Heart right ventricle (tissue), 16 donors: ENCODE results near the gene MXD1. TPM values are rescaled to one million over a fixed set of nuclear protein-coding genes. Genes with fewer than 3 reads are reported as not detected.

ENCODE experiments used
- ATAC-seq, 8 donors: fragments of 200-7000 bp; cut with Tn5 transposase; one replicate each; pipeline ENCODE4 v1.9.1; 2020; ENCODE audit warnings: mild to moderate bottlenecking in 8 of 8, moderate library complexity in 8 of 8, moderate number of reproducible peaks in 1 of 8
- DNase-seq, 2 donors: peaks; one replicate each; pipeline ENCODE4 v3.0.0-alpha.2; 2020
- H3K27ac ChIP-seq, 10 donors: fragments of 200-600 bp; sonication (generic) in 2 of 10; one replicate each; pipeline versions ENCODE4 v1.5.0 to v1.8.0; 2020 to 2022; ENCODE audit warnings: mild to moderate bottlenecking in 3 of 10
- H3K27me3 ChIP-seq, 7 donors: fragments of 200-600 bp; one replicate each; pipeline ENCODE4 v1.8.0; 2021 to 2022; ENCODE audit warnings: mild to moderate bottlenecking in 2 of 7
- H3K36me3 ChIP-seq, 9 donors: fragments of 200-600 bp; sonication (generic) in 1 of 9; one replicate each; pipeline versions ENCODE4 v1.5.0 to v1.8.0; 2020 to 2022; ENCODE audit warnings: mild to moderate bottlenecking in 2 of 9
- H3K4me1 ChIP-seq, 9 donors: fragments of 200-600 bp; sonication (generic) in 1 of 9; one replicate each; pipeline versions ENCODE4 v1.5.0 to v1.8.0; 2020 to 2022; ENCODE audit warnings: mild to moderate bottlenecking in 4 of 9
- H3K4me3 ChIP-seq, 10 donors: fragments of 200-600 bp; sonication (generic) in 2 of 10; one replicate each; pipeline versions ENCODE4 v1.5.0 to v1.8.0; 2020 to 2022; ENCODE audit warnings: mild to moderate bottlenecking in 7 of 10, moderate library complexity in 2 of 10
- H3K9me3 ChIP-seq, 11 donors: fragments of 200-600 bp in 10 of 11; sonication (generic) in 2 of 11; one replicate each; pipeline versions ENCODE4 v1.5.0 to v1.8.0; 2013 to 2022; ENCODE audit warnings: mild to moderate bottlenecking in 2 of 11, control low read depth in 1 of 11, moderate library complexity in 1 of 11
- CTCF ChIP-seq, 9 donors: fragments of 200-600 bp; sonication (generic) in 2 of 9; IDR thresholded peaks; one replicate each; pipeline versions ENCODE4 v1.5.0 to v1.8.0; 2021 to 2022; ENCODE audit warnings: antibody characterized with exemption in 9 of 9, mild to moderate bottlenecking in 5 of 9, moderate library complexity in 1 of 9
- WGBS, 2 donors: extraction: QIAGEN DNeasy Blood & Tissue Kit; methylation state at CpG; one replicate each; pipeline ENCODE4 v1.1.7; 2013; ENCODE audit warnings: inconsistent platforms in 1 of 2; 5-methylcytosine and 5-hydroxymethylcytosine counted together
- intact Hi-C, 10 donors: fragments of 100-400 bp; cut with DNase I; formaldehyde crosslinking; loops; one replicate each; pipeline versions ENCODE4 v1.11.1 to v1.14.2; 2022
- polyA plus RNA-seq, 2 donors: library from polyadenylated mRNA; stranded (reverse); fragments of 200-250 nt; gene quantifications; one replicate each; pipeline ENCODE4 v1.2.3, GENCODE V29; 2013
- total RNA-seq, 10 donors: library from RNA; stranded (reverse); fragmentation: NEBNext Ultra II Directional in 3 of 10; extraction: Animal tissue kit (Norgen Biotek cat#: 25700) in 3 of 10; gene quantifications; one replicate each; pipeline versions ENCODE4 v1.2.1 to v1.2.4, GENCODE V29; 2021 to 2023
- donor health status: Arrhythmogenic right ventricular cardiomyopathy.
- donor health status: ischemic (EF 13 %, LVEDD 7.1; RV severe dilation, severe dysfunction).
- donor health status: healthy with polysubstance abuse.
- donor health status: DM: no; HTN: yes; CAD: no.
- donor health status: DM: no; HTN: no; CAD: no.
- donor health status: ischemic (EF 25% LVEDD 6.9; RV normal size, moderate dysfunction).
- donor health status: ischemic (EF 25% LVEDD 5.7; RV mildly dilated, moderate dysfunction).
- donor health status: healthy.
- donor health status: DM: yes; HTN: yes; CAD: no.
- donor health status: Ischemic cardiomyopathy.
- donor health status: ischemic (EF 35%, LVEDD 5.7; RV mildly dilated, moderate dysfunction).
- donor health status: nonischemic (EF 11% LVEDD 7.7; RV severe dilation, severe dysfunction).
- donor health status: DM: yes; HTN: yes; CAD: no.
- donor health status: PGD.
- donor health status: ischemic (EF 29% LVEDD 5.4; RV normal size, mild dysfunction).
- donor health status: nonischemic (EF 23%, LVEDD 6.1; RV moderate dilation, normal function).

MXD1 gene
- total and polyA plus RNA-seq, 12 donors: 2.0 to 11.6 (median 5.9) TPM

- Histone ChIP-seq H3K27ac (no peak overlapping the region), H3K4me3 (no peak overlapping the region), H3K4me1 (peaks cover 0 to 3% (median 0%) of the 10 kb centered on the region in 9 donors), H3K9me3 (no peaks in the 10 kb centered on the region), H3K27me3 (no peaks in the 10 kb centered on the region), H3K36me3 (no peaks in the 10 kb centered on the region)
- no peak for ATAC-seq
- DNase-seq: no peak
- intact Hi-C loops: no loop called here
- 78 to 83% methylated on average over 6 of the region's 6 CpGs for WGBS, 2 donors
- no peak for TF ChIP-seq CTCF (IDR thresholded peaks at IDR 0.05)
Observed at GRCh38 chr2:69958480-69958879, 43.6 kb downstream of the MXD1 start.

GRCh38 chr2:69959425-69959824 is 44.5 kb downstream of the MXD1 start:
- H3K4me3 ChIP-seq: no peak overlapping the region

GRCh38 chr2:69960821-69961220 is 45.9 kb downstream of the MXD1 start:
- 93 to 98% methylated on average over 6 of the region's 6 CpGs for WGBS, 2 donors
- no peaks in the 10 kb centered on the region for H3K4me1 ChIP-seq
- no peak overlapping the region for H3K4me3 ChIP-seq
- ATAC-seq (no peak), DNase-seq (no peak)
- H3K9me3 ChIP-seq: no peaks in the 10 kb centered on the region
- no peak for TF ChIP-seq CTCF (IDR thresholded peaks at IDR 0.05)
- H3K36me3 ChIP-seq: no peaks in the 10 kb centered on the region
- no peaks in the 10 kb centered on the region for H3K27me3 ChIP-seq
- no peak overlapping the region for H3K27ac ChIP-seq
- intact Hi-C loops: no loop called here

More at GRCh38 chr2:69959425-69959824, 44.5 kb downstream of the MXD1 start:
- DNase-seq: no peak
- no peak for TF ChIP-seq CTCF (IDR thresholded peaks at IDR 0.05)
- intact Hi-C loops: no loop called here
- WGBS, 2 donors: 82 to 83% methylated on average over 5 of the region's 5 CpGs
- Histone ChIP-seq H3K27ac (no peak overlapping the region), H3K4me1 (peaks cover 0 to 3% (median 0%) of the 10 kb centered on the region in 9 donors), H3K27me3 (no peaks in the 10 kb centered on the region), H3K36me3 (no peaks in the 10 kb centered on the region), H3K9me3 (no peaks in the 10 kb centered on the region)
- no peak for ATAC-seq

GRCh38 chr2:69961496-69961895 is 46.6 kb downstream of the MXD1 start, which contains the start of gene ASPRV1:
TSS of gene ASPRV1 (minus strand) at chr2:69961631. CDS start at chr2:69961436, 195 bp downstream.
- intact Hi-C loops: no loop called here

More at GRCh38 chr2:69961496-69961895, 46.6 kb downstream of the MXD1 start, which contains the start of gene ASPRV1:
- Histone ChIP-seq H3K36me3 (no peaks in the 10 kb centered on the region), H3K27ac (no peak within 1 kb of the TSS), H3K4me3 (no peak within 1 kb of the TSS), H3K27me3 (no peaks in the 10 kb centered on the region), H3K9me3 (no peaks in the 10 kb centered on the region), H3K4me1 (no peaks in the 10 kb centered on the region)
- DNase-seq (no peak), ATAC-seq (no peak)
- no peak for TF ChIP-seq CTCF (IDR thresholded peaks at IDR 0.05)
- 90 to 93% methylated on average over 14 of the region's 14 CpGs for WGBS, 2 donors
